K562 treated with DMSO at 1 percent for 48 hours (cell line): ENCODE measurements around the gene SIGLEC12. TPM values are rescaled to one million over a fixed set of nuclear protein-coding genes. Genes with fewer than 3 reads are reported as not detected.

Experiments used
- total RNA-seq: library from RNA; unstranded; fragments of 300-600 nt; gene quantifications from 2 replicates; pipeline ENCODE4 v1.2.3, GENCODE V29; 2022; ENCODE audit warnings: low replicate concordance; ENCODE audit errors: extremely low read depth

Gene SIGLEC12
- not detected in 2 replicates for total RNA-seq

GRCh38 chr19:51501594-51502263 is at the start of gene SIGLEC12:
SIGLEC12 (minus strand) TSS chr19:51501800; CDS start chr19:51501733, 67 bp downstream.

GRCh38 chr19:51531349-51532315 is 30.0 kb upstream of the SIGLEC12 start, which contains the start of gene SIGLEC6:
SIGLEC6 (minus strand) TSS chr19:51531670; CDS start chr19:51531648, 22 bp downstream.

GRCh38 chr19:51478381-51479234 is 23.0 kb downstream of the SIGLEC12 start, which contains the start of gene CEACAM18:
CEACAM18 (plus strand) TSS chr19:51478539.

GRCh38 chr19:51458051-51458645 is 43.5 kb downstream of the SIGLEC12 start, which contains the start of gene SIGLEC8:
SIGLEC8 (minus strand) TSS chr19:51458454; CDS start chr19:51458387, 67 bp downstream.

Other genes with a start within 250 kb of the SIGLEC12 start
- not detected in 2 replicates for gene IGLON5, start 190.2 kb downstream of the SIGLEC12 start, total RNA-seq
- not detected in 2 replicates for gene VSIG10L, start 159.7 kb downstream of the SIGLEC12 start, total RNA-seq
- not detected in 2 replicates for gene ETFB, start 135.4 kb downstream of the SIGLEC12 start, total RNA-seq
- gene CLDND2, start 132.8 kb downstream of the SIGLEC12 start, total RNA-seq, result not detected in 2 replicates
- not detected in 2 replicates for gene NKG7, start 129.1 kb downstream of the SIGLEC12 start, total RNA-seq
- not detected in 2 replicates for gene LIM2, start 113.8 kb downstream of the SIGLEC12 start, total RNA-seq
- gene C19orf84, start 111.2 kb downstream of the SIGLEC12 start, total RNA-seq, result not detected in 2 replicates
- gene SIGLEC10, start 84.2 kb downstream of the SIGLEC12 start, total RNA-seq, result not detected in 2 replicates
- gene SIGLEC8, start 43.3 kb downstream of the SIGLEC12 start, total RNA-seq, result not detected in 2 replicates
- gene CEACAM18, start 23.3 kb downstream of the SIGLEC12 start, total RNA-seq, result not detected in 2 replicates
- gene SIGLEC6, start 29.9 kb upstream of the SIGLEC12 start, total RNA-seq, result not detected in 2 replicates
- gene ZNF175, start 69.5 kb upstream of the SIGLEC12 start, total RNA-seq, result not detected in 2 replicates
- not detected in 2 replicates for gene SIGLEC5, start 128.6 kb upstream of the SIGLEC12 start, total RNA-seq
- gene SIGLEC14, start 145.0 kb upstream of the SIGLEC12 start, total RNA-seq, result not detected in 2 replicates
- gene SPACA6, start 191.5 kb upstream of the SIGLEC12 start, total RNA-seq, result not detected in 2 replicates
- gene HAS1, start 222.2 kb upstream of the SIGLEC12 start, total RNA-seq, result not detected in 2 replicates